ENCODE results near the gene SEC31B.

SEC31B gene

DNA sequence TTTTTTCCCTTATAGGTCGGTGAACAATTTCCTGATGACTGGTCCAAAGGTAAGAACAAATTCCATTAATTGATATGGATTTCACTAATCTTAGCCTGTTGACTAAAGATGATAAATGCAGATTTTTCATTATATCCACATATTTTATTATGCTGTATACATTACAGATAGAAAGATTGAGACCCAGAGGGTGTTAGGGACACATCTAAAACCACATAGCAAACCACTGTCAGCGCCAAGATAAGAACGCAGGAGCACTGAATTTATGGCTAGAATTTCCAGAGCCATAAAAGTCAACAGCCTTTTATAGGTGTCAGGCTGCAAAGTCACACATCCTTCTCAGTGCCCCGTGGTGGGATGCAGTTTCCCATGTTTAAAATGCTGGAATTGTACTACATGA is 40.6 kb downstream of the SEC31B start (continued):
- TF ChIP-seq HIC1 (tag by site-specific recombination; IDR thresholded peaks at IDR 0.05) (no peak), ZNF654 (tag by site-specific recombination; IDR thresholded peaks at IDR 0.05; ENCODE audit: low read depth) (peak; percentile 2; the same call in 1 of the 2 replicates), ZNF624 (tag by site-specific recombination; IDR thresholded peaks at IDR 0.05) (no peak), PRDM1 (tag by site-specific recombination; IDR thresholded peaks at IDR 0.05) (no peak), ZNF266 (tag by site-specific recombination; IDR thresholded peaks at IDR 0.05; ENCODE audit: low read depth) (no peak), ZNF561 (tag by site-specific recombination; IDR thresholded peaks at IDR 0.05; ENCODE audit: borderline replicate concordance) (peak; percentile 80), ZBTB11 (tag by site-specific recombination; conservative IDR thresholded peaks at IDR 0.05; ENCODE audit: low read depth) (no peak), ZNF433 (tag by site-specific recombination; IDR thresholded peaks at IDR 0.05; ENCODE audit: low read depth) (no peak), KLF10 (tag by site-specific recombination; IDR thresholded peaks at IDR 0.05) (0 out of 2 replicates have a peak, but pooled peaks have one; percentile 33), ZNF157 (tag by site-specific recombination; IDR thresholded peaks at IDR 0.05) (no peak), INSM2 (tag by site-specific recombination; IDR thresholded peaks at IDR 0.05) (no peak), ZNF133 (tag by site-specific recombination; IDR thresholded peaks at IDR 0.05) (no peak), OVOL3 (tag by site-specific recombination; IDR thresholded peaks at IDR 0.05) (peak; percentile 63; the same call in 1 of the 2 replicates), ZBTB8A (tag by site-specific recombination; IDR thresholded peaks at IDR 0.05) (0 out of 2 replicates have a peak, but pooled peaks have one; percentile 34), ZXDB (tag by site-specific recombination; IDR thresholded peaks at IDR 0.05) (peak; percentile 77), SP3 (tag by site-specific recombination; IDR thresholded peaks at IDR 0.05) (no peak), ZNF560 (tag by site-specific recombination; IDR thresholded peaks at IDR 0.05; ENCODE audit: borderline replicate concordance) (no peak), ZBTB21 (tag by site-specific recombination; IDR thresholded peaks at IDR 0.05) (no peak), ZNF670 (tag by site-specific recombination; IDR thresholded peaks at IDR 0.05; ENCODE audit: low read depth) (no peak), ZNF830 (tag by site-specific recombination; IDR thresholded peaks at IDR 0.05; ENCODE audit: low read depth) (no peak)
- TF ChIP-seq, protein P1, sequence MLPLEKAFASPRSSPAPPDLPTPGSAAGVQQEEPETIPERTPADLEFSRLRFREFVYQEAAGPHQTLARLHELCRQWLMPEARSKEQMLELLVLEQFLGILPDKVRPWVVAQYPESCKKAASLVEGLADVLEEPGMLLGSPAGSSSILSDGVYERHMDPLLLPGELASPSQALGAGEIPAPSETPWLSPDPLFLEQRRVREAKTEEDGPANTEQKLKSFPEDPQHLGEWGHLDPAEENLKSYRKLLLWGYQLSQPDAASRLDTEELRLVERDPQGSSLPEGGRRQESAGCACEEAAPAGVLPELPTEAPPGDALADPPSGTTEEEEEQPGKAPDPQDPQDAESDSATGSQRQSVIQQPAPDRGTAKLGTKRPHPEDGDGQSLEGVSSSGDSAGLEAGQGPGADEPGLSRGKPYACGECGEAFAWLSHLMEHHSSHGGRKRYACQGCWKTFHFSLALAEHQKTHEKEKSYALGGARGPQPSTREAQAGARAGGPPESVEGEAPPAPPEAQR (tag by site-specific recombination; IDR thresholded peaks at IDR 0.05) = no peak
- TF ChIP-seq, protein P2, sequence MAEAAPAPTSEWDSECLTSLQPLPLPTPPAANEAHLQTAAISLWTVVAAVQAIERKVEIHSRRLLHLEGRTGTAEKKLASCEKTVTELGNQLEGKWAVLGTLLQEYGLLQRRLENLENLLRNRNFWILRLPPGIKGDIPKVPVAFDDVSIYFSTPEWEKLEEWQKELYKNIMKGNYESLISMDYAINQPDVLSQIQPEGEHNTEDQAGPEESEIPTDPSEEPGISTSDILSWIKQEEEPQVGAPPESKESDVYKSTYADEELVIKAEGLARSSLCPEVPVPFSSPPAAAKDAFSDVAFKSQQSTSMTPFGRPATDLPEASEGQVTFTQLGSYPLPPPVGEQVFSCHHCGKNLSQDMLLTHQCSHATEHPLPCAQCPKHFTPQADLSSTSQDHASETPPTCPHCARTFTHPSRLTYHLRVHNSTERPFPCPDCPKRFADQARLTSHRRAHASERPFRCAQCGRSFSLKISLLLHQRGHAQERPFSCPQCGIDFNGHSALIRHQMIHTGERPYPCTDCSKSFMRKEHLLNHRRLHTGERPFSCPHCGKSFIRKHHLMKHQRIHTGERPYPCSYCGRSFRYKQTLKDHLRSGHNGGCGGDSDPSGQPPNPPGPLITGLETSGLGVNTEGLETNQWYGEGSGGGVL (tag by site-specific recombination; IDR thresholded peaks at IDR 0.05) = no peak
- TF ChIP-seq, protein P3, sequence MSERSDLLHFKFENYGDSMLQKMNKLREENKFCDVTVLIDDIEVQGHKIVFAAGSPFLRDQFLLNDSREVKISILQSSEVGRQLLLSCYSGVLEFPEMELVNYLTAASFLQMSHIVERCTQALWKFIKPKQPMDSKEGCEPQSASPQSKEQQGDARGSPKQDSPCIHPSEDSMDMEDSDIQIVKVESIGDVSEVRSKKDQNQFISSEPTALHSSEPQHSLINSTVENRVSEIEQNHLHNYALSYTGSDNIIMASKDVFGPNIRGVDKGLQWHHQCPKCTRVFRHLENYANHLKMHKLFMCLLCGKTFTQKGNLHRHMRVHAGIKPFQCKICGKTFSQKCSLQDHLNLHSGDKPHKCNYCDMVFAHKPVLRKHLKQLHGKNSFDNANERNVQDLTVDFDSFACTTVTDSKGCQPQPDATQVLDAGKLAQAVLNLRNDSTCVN (tag by site-specific recombination; optimal IDR thresholded peaks at IDR 0.05) = no peak
- TF ChIP-seq, protein P4, sequence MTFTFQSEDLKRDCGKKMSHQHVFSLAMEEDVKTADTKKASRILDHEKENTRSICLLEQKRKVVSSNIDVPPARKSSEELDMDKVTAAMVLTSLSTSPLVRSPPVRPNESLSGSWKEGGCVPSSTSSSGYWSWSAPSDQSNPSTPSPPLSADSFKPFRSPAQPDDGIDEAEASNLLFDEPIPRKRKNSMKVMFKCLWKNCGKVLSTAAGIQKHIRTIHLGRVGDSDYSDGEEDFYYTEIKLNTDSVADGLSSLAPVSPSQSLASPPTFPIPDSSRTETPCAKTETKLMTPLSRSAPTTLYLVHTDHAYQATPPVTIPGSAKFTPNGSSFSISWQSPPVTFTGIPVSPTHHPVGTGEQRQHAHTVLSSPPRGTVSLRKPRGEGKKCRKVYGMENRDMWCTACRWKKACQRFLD (tag by site-specific recombination; IDR thresholded peaks at IDR 0.05) = no peak
- TF ChIP-seq, protein P5, sequence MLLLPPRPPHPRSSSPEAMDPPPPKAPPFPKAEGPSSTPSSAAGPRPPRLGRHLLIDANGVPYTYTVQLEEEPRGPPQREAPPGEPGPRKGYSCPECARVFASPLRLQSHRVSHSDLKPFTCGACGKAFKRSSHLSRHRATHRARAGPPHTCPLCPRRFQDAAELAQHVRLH (tag by site-specific recombination; IDR thresholded peaks at IDR 0.05) = peak; percentile 74

Data from HEK293 (cell line).